ENCODE measurements around the gene SIK3.

The SIK3 gene

DNA sequence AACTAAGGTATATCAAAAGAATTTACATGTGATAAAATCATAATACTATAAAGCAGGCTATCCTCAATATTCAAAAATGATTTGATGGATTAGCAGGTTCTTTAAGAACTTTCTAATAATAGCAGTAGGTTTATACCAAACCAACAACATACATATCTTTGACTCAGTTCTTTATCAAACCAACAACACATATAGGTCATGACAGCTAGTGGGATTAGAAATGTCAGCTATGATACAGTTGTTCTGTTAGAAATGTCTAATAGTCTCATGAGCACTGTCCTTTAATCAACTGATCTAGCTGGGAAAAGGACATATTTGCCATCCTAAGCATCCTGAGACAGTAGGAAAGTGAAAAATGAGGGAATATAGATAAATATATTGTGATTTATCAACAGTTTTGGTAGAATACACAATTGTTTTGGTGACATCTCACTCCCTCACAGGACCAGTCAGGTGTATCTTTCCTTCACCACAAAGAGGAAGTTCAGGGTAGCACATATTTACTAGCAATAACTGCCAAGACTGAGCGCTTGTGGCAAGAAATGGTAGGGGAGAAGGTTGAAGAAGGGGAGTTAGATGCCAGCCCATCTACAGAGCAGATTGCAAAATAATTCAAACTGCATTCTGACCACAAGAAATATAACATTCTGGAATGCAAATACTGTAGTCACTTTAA is 170.0 kb downstream of the SIK3 start:
- Histone ChIP-seq H3K27me3 (ENCODE audit: control insufficient read depth, insufficient read depth, low read length) (no peaks in the 10 kb centered on the region), H3K4me3 (ENCODE audit: low read depth, low read length) (no peak overlapping the region), H3K27ac (ENCODE audit: low read depth, low read length) (no peak overlapping the region), H3K4me1 (ENCODE audit: control insufficient read depth, insufficient read depth, low read length) (peaks cover 20% of the 10 kb centered on the region), H3K9me3 (ENCODE audit: control insufficient read depth, insufficient read depth, low read depth, low read length) (no peaks in the 10 kb centered on the region), H3K36me3 (ENCODE audit: control insufficient read depth, insufficient read depth, low read length) (peaks cover 17% of the 10 kb centered on the region), H3K9ac (ENCODE audit: low read length) (no peak overlapping the region)

DNA sequence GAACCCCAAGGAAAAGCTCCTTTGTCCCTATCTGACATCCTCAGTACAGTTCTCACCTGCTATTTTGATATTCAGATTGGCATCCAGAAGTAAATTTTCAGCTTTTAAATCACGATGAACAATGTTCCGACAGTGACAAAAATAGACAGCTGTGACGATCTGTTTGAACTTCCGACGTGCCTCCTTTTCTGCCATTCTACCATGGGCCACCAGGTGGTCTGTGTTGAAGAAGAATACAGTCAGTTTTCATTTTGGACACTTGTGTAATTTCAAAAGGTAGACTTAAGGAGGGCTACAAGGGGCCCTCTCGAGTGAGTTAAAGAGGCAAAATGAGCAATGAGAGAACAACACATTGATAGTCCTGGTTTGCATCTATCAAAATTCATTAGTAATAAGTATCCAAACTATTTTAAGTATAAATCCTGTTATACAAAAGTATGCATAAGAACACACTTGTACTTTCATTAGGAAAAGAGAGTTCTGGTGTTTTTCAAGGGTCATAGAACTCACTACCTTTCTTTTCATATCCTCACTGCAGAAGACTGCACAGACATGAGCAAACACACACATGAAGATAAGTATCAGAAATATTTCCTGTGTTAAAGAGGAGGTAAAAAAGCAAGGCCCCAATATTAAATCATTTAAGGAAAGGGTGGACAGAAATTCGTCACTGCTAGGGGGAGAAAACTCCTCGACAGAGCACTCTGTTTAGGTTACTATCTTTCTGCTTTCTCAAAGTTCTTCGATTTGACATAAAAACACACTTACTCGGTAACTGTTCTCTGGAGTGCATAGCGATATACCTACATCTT is 170.9 kb downstream of the SIK3 start:
- no peak overlapping the region for H3K27ac ChIP-seq (ENCODE audit: low read depth, low read length)
- no peak overlapping the region for H3K4me3 ChIP-seq (ENCODE audit: low read depth, low read length)
- H3K36me3 ChIP-seq (ENCODE audit: control insufficient read depth, insufficient read depth, low read length) = peaks cover 17% of the 10 kb centered on the region
- peaks cover 20% of the 10 kb centered on the region for H3K4me1 ChIP-seq (ENCODE audit: control insufficient read depth, insufficient read depth, low read length)
- H3K9ac ChIP-seq (ENCODE audit: low read length) = no peak overlapping the region
- no peaks in the 10 kb centered on the region for H3K27me3 ChIP-seq (ENCODE audit: control insufficient read depth, insufficient read depth, low read length)
- H3K9me3 ChIP-seq (ENCODE audit: control insufficient read depth, insufficient read depth, low read depth, low read length) = no peaks in the 10 kb centered on the region

DNA sequence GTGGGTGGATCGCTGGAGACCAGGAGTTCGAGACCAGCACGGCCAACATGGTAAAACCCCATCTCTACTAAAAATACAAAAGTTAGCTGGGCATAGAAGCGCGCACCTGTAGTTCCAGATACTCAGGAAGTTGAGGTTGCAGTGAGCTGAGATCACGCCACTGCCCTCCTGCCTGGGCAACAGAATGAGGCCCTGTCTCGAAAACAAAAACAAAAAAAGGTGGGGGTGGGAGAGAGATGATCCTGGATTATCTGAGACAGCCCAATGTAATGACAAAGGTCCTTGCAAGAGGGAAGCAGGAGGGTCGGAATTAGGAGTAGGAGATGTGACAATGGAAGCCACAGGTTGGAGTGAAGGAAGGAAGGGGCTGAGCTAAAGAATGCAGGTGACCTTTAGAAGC is 173.2 kb downstream of the SIK3 start:
- peaks cover 2% of the 10 kb centered on the region for H3K4me1 ChIP-seq (ENCODE audit: control insufficient read depth, insufficient read depth, low read length)
- H3K27me3 ChIP-seq (ENCODE audit: control insufficient read depth, insufficient read depth, low read length) = no peaks in the 10 kb centered on the region
- H3K4me3 ChIP-seq (ENCODE audit: low read depth, low read length) = no peak overlapping the region
- H3K9me3 ChIP-seq (ENCODE audit: control insufficient read depth, insufficient read depth, low read depth, low read length) = no peaks in the 10 kb centered on the region
- peak overlapping the region; percentile 8; the same call in 1 of the 2 replicates for H3K27ac ChIP-seq (ENCODE audit: low read depth, low read length)
- no peak overlapping the region for H3K9ac ChIP-seq (ENCODE audit: low read length)
- H3K36me3 ChIP-seq (ENCODE audit: control insufficient read depth, insufficient read depth, low read length) = peaks cover 21% of the 10 kb centered on the region

- Histone ChIP-seq H3K4me1 (ENCODE audit: control insufficient read depth, insufficient read depth, low read length) (no peaks in the 10 kb centered on the region), H3K36me3 (ENCODE audit: control insufficient read depth, insufficient read depth, low read length) (0 out of 2 replicates have a peak, but pooled peaks cover 4% of the 10 kb centered on the region), H3K9me3 (ENCODE audit: control insufficient read depth, insufficient read depth, low read depth, low read length) (no peaks in the 10 kb centered on the region), H3K4me3 (ENCODE audit: low read depth, low read length) (no peak overlapping the region), H3K27me3 (ENCODE audit: control insufficient read depth, insufficient read depth, low read length) (no peaks in the 10 kb centered on the region), H3K27ac (ENCODE audit: low read depth, low read length) (no peak overlapping the region), H3K9ac (ENCODE audit: low read length) (no peak overlapping the region)
Observed at GRCh38 chr11:116918925-116919655, 179.1 kb downstream of the SIK3 start.

- 0 out of 2 replicates have a peak, but pooled peaks cover 4% of the 10 kb centered on the region for H3K36me3 ChIP-seq (ENCODE audit: control insufficient read depth, insufficient read depth, low read length)
- H3K27ac ChIP-seq (ENCODE audit: low read depth, low read length) = no peak overlapping the region
- no peak overlapping the region for H3K4me3 ChIP-seq (ENCODE audit: low read depth, low read length)
- H3K4me1 ChIP-seq (ENCODE audit: control insufficient read depth, insufficient read depth, low read length) = no peaks in the 10 kb centered on the region
- no peak overlapping the region for H3K9ac ChIP-seq (ENCODE audit: low read length)
- no peaks in the 10 kb centered on the region for H3K27me3 ChIP-seq (ENCODE audit: control insufficient read depth, insufficient read depth, low read length)
- H3K9me3 ChIP-seq (ENCODE audit: control insufficient read depth, insufficient read depth, low read depth, low read length) = no peaks in the 10 kb centered on the region
Observed at GRCh38 chr11:116917632-116918031, 180.6 kb downstream of the SIK3 start.

DNA sequence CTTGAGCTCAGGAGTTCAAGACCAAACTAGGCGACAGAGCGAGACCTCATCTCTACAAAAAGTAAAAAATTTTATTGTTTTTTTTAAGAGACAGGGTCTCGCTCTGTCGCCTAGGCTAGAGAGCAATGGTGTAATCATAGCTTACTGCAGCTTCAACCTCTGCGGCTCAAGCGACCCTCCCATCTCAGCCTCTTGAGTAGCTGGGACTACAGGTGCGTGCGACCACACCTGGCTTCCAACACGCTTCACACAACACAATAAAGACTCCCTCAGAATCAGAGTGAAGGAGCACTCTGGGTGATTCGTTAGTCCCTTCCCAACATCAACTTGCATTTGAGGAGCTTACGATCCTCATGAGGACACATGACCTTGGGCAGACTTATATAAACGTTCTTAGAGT is 181.3 kb downstream of the SIK3 start:
- Histone ChIP-seq H3K4me3 (ENCODE audit: low read depth, low read length) (no peak overlapping the region), H3K27ac (ENCODE audit: low read depth, low read length) (no peak overlapping the region), H3K27me3 (ENCODE audit: control insufficient read depth, insufficient read depth, low read length) (no peaks in the 10 kb centered on the region), H3K36me3 (ENCODE audit: control insufficient read depth, insufficient read depth, low read length) (0 out of 2 replicates have a peak, but pooled peaks cover 4% of the 10 kb centered on the region), H3K4me1 (ENCODE audit: control insufficient read depth, insufficient read depth, low read length) (no peaks in the 10 kb centered on the region), H3K9ac (ENCODE audit: low read length) (no peak overlapping the region), H3K9me3 (ENCODE audit: control insufficient read depth, insufficient read depth, low read depth, low read length) (no peaks in the 10 kb centered on the region)

GRCh38 chr11:116916052-116916451 is 182.2 kb downstream of the SIK3 start:
- H3K36me3 ChIP-seq (ENCODE audit: control insufficient read depth, insufficient read depth, low read length) = 0 out of 2 replicates have a peak, but pooled peaks cover 4% of the 10 kb centered on the region
- H3K9ac ChIP-seq (ENCODE audit: low read length) = no peak overlapping the region
- no peaks in the 10 kb centered on the region for H3K9me3 ChIP-seq (ENCODE audit: control insufficient read depth, insufficient read depth, low read depth, low read length)
- no peaks in the 10 kb centered on the region for H3K4me1 ChIP-seq (ENCODE audit: control insufficient read depth, insufficient read depth, low read length)
- H3K4me3 ChIP-seq (ENCODE audit: low read depth, low read length) = no peak overlapping the region
- no peaks in the 10 kb centered on the region for H3K27me3 ChIP-seq (ENCODE audit: control insufficient read depth, insufficient read depth, low read length)
- no peak overlapping the region for H3K27ac ChIP-seq (ENCODE audit: low read depth, low read length)

DNA sequence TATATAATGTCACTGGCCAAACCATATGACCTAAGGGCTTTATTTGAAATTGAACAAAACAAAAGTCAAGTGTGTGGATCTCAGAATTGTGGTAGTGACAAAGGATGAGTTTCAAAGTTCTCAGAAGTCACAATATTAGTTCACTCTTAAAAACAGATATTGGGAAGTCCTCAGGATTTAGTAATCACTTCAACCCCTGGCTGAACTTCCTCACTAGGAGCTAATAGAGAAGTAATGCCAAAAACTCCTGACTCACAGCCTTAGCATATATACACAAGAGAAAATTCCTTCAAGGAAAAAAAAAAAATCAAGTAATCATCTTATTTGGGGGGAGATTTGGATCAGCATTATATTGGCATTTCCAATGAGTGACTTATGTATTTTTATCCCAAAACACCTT is 185.2 kb downstream of the SIK3 start:
- Histone ChIP-seq H3K4me1 (ENCODE audit: control insufficient read depth, insufficient read depth, low read length) (no peaks in the 10 kb centered on the region), H3K27ac (ENCODE audit: low read depth, low read length) (no peak overlapping the region), H3K9ac (ENCODE audit: low read length) (no peak overlapping the region), H3K4me3 (ENCODE audit: low read depth, low read length) (no peak overlapping the region), H3K9me3 (ENCODE audit: control insufficient read depth, insufficient read depth, low read depth, low read length) (no peaks in the 10 kb centered on the region), H3K36me3 (ENCODE audit: control insufficient read depth, insufficient read depth, low read length) (no peaks in the 10 kb centered on the region), H3K27me3 (ENCODE audit: control insufficient read depth, insufficient read depth, low read length) (no peaks in the 10 kb centered on the region)

- Histone ChIP-seq H3K4me1 (ENCODE audit: control insufficient read depth, insufficient read depth, low read length) (no peaks in the 10 kb centered on the region), H3K9ac (ENCODE audit: low read length) (no peak overlapping the region), H3K27me3 (ENCODE audit: control insufficient read depth, insufficient read depth, low read length) (no peaks in the 10 kb centered on the region), H3K4me3 (ENCODE audit: low read depth, low read length) (no peak overlapping the region), H3K36me3 (ENCODE audit: control insufficient read depth, insufficient read depth, low read length) (no peaks in the 10 kb centered on the region), H3K27ac (ENCODE audit: low read depth, low read length) (no peak overlapping the region), H3K9me3 (ENCODE audit: control insufficient read depth, insufficient read depth, low read depth, low read length) (no peaks in the 10 kb centered on the region)
Observed at GRCh38 chr11:116911976-116912734, 186.1 kb downstream of the SIK3 start.

- H3K9me3 ChIP-seq (ENCODE audit: control insufficient read depth, insufficient read depth, low read depth, low read length) = no peaks in the 10 kb centered on the region
- no peaks in the 10 kb centered on the region for H3K27me3 ChIP-seq (ENCODE audit: control insufficient read depth, insufficient read depth, low read length)
- no peak overlapping the region for H3K9ac ChIP-seq (ENCODE audit: low read length)
- H3K27ac ChIP-seq (ENCODE audit: low read depth, low read length) = no peak overlapping the region
- no peaks in the 10 kb centered on the region for H3K4me1 ChIP-seq (ENCODE audit: control insufficient read depth, insufficient read depth, low read length)
- no peaks in the 10 kb centered on the region for H3K36me3 ChIP-seq (ENCODE audit: control insufficient read depth, insufficient read depth, low read length)
- no peak overlapping the region for H3K4me3 ChIP-seq (ENCODE audit: low read depth, low read length)
Observed at GRCh38 chr11:116910847-116911246, 187.4 kb downstream of the SIK3 start.
